GM12878 (cell line): ENCODE measurements around the gene ADGRE3. TPM values are rescaled to one million over a fixed set of nuclear protein-coding genes. Genes with fewer than 3 reads are reported as not detected.
A peak's percentile ranks its signal among the peaks of the same experiment; 100 is the strongest.

ENCODE experiments used
- BCL3 ChIP-seq: IDR thresholded peaks from 2 replicates; pipeline ENCODE4 v1.6.1; 2011; ENCODE audit warnings: borderline replicate concordance, low read depth, mild to moderate bottlenecking, moderate library complexity, low read length; ENCODE audit not compliant: insufficient read depth, poor library complexity, severe bottlenecking
- BRCA1 ChIP-seq: IDR thresholded peaks from 2 replicates; pipeline ENCODE4 v1.6.1; 2011; ENCODE audit warnings: low read depth, low read length, improper control_type of control experiment
- E2F8 ChIP-seq: fragments of 450-650 bp; IDR thresholded peaks from 2 replicates; pipeline ENCODE4 v1.6.1; 2018; ENCODE audit warnings: mild to moderate bottlenecking, low read depth, moderate library complexity; ENCODE audit not compliant: partially characterized antibody
- ELK1 ChIP-seq: IDR thresholded peaks from 2 replicates; pipeline ENCODE4 v1.6.1; 2012; ENCODE audit warnings: low read depth, low read length, improper control_type of control experiment
- EP300 ChIP-seq, 2 experiments: fragments of 150-350 bp in 1 of 2; IDR thresholded peaks; 2 replicates each; pipeline ENCODE4 v1.6.1; 2011 to 2012; ENCODE audit warnings: low read depth in 2 of 2, low read length in 2 of 2, borderline replicate concordance in 1 of 2, improper control_type of control experiment in 1 of 2, inconsistent platforms in 1 of 2; ENCODE audit not compliant: control insufficient read depth in 1 of 2
- GABPA ChIP-seq: IDR thresholded peaks from 2 replicates; pipeline ENCODE4 v1.6.1; 2014; ENCODE audit warnings: antibody characterized with exemption, low read depth, mild to moderate bottlenecking, inconsistent platforms
- IKZF2 ChIP-seq, 2 experiments: fragments of 450-650 bp; IDR thresholded peaks; 2 replicates each; pipeline ENCODE4 v1.6.1; 2017; ENCODE audit warnings: mild to moderate bottlenecking in 2 of 2, moderate library complexity in 2 of 2
- IRF3 ChIP-seq: fragments of 450-650 bp; IDR thresholded peaks from 2 replicates; pipeline ENCODE4 v1.6.1; 2014; ENCODE audit warnings: mild to moderate bottlenecking
- JUNB ChIP-seq: IDR thresholded peaks from 2 replicates; pipeline ENCODE4 v1.6.1; 2016; ENCODE audit warnings: antibody characterized with exemption, mild to moderate bottlenecking
- MLLT1 ChIP-seq: fragments of 450-650 bp; IDR thresholded peaks from 2 replicates; pipeline ENCODE4 v1.6.1; 2016; ENCODE audit warnings: mild to moderate bottlenecking
- NBN ChIP-seq: fragments of 450-650 bp; IDR thresholded peaks from 2 replicates; pipeline ENCODE4 v1.6.1; 2016
- PAX5 ChIP-seq: IDR thresholded peaks from 2 replicates; pipeline ENCODE4 v1.6.1; 2011; ENCODE audit warnings: low read depth, low read length, borderline replicate concordance
- PKNOX1 ChIP-seq: fragments of 450-650 bp; IDR thresholded peaks from 2 replicates; pipeline ENCODE4 v1.6.1; 2016; ENCODE audit warnings: mild to moderate bottlenecking
- SRF ChIP-seq, 2 experiments: IDR thresholded peaks; 2 replicates each; pipeline ENCODE4 v1.6.1; 2011; ENCODE audit warnings: low read depth in 2 of 2, low read length in 2 of 2, mild to moderate bottlenecking in 1 of 2, moderate library complexity in 1 of 2
- TARDBP ChIP-seq: IDR thresholded peaks from 2 replicates; pipeline ENCODE4 v1.6.1; 2016; ENCODE audit warnings: borderline replicate concordance
- ZNF687 ChIP-seq: fragments of 450-650 bp; IDR thresholded peaks from 2 replicates; pipeline ENCODE4 v1.6.1; 2017; ENCODE audit warnings: mild to moderate bottlenecking, moderate library complexity
- ZSCAN29 ChIP-seq: fragments of 450-650 bp; IDR thresholded peaks from 2 replicates; pipeline ENCODE4 v1.6.1; 2017; ENCODE audit warnings: mild to moderate bottlenecking, moderate library complexity
- polyA plus RNA-seq, 11 experiments: library from polyadenylated mRNA; depleted of rRNA in 4 of 11; unstranded in 6 of 11; stranded (reverse) in 5 of 11; fragments of >200 nt; fragmentation: Nextera tagmentation in 4 of 11; fragmentation: Illumina TruSeq in 1 of 11; extraction: Ambion mirVana in 4 of 11; extraction: Trizol in 1 of 11; gene quantifications; 1 replicate in 1 of 11; 2 replicates in 10 of 11; pipeline versions ENCODE4 v1.2.1 to v1.2.3, GENCODE V29; 2011 to 2016; ENCODE audit warnings: inconsistent platforms in 2 of 11, missing spikeins in 2 of 11, low read depth in 1 of 11
- total RNA-seq, 4 experiments: library from RNA; depleted of rRNA in 3 of 4; stranded (reverse); fragments of >200 nt in 3 of 4; fragmentation: Illumina TruSeq in 1 of 4; extraction: Trizol in 1 of 4; gene quantifications; 2 replicates each; pipeline versions ENCODE4 v1.2.1 to v1.2.3, GENCODE V29; 2013 to 2021

Gene ADGRE3
- total and polyA plus RNA-seq, 10 of the 15 experiments (the other 5 are each of a cell fraction or from before 2014, with no cell fraction given) = 0.04 to 0.10 (median 0.05) TPM; not detected in 6

GRCh38 chr19:14614099-14614412 lies 60.6 kb downstream of the ADGRE3 start (continued):
- TF ChIP-seq PKNOX1 = no peak
- peak; percentile 74 to 80 for TF ChIP-seq IKZF2 (IDR thresholded peaks at IDR 0.05)
- TF ChIP-seq MLLT1 = no peak; the same call in none of the 2 replicates
- peak; percentile 37 to 52; a peak in 2 of 4 replicates for TF ChIP-seq EP300 (IDR thresholded peaks at IDR 0.05; ENCODE audit: borderline replicate concordance in 1 of 2, control insufficient read depth in 1 of 2, low read depth in 2 of 2, low read length in 2 of 2)
- TF ChIP-seq ZNF687 = no peak; the same call in 1 of the 2 replicates
- TF ChIP-seq IRF3 = no peak
- no peak for TF ChIP-seq E2F8
- no peak for TF ChIP-seq ZSCAN29
- TF ChIP-seq JUNB = no peak
- no peak for TF ChIP-seq ELK1
- no peak for TF ChIP-seq TARDBP
- TF ChIP-seq BCL3 = peak; percentile 58
- TF ChIP-seq GABPA = no peak
- TF ChIP-seq NBN = 0 out of 2 replicates have a peak, but pooled peaks have one; percentile 57
- TF ChIP-seq PAX5 = peak; percentile 67; the same call in 1 of the 2 replicates
- 0 out of 4 replicates have a peak, but pooled peaks of 1 of the 2 experiments have one; percentile 29 for TF ChIP-seq SRF (IDR thresholded peaks at IDR 0.05; ENCODE audit: low read depth in 2 of 2, low read length in 2 of 2)
- no peak for TF ChIP-seq BRCA1
